ENCODE measurements around the gene ETV1. TPM values are rescaled to one million over a fixed set of nuclear protein-coding genes. Genes with fewer than 3 reads are reported as not detected.

Gene ETV1
- polyA plus RNA-seq, 1 experiment, result 5.4 TPM

- Histone ChIP-seq H3K27me3 (ENCODE audit: control insufficient read depth, insufficient read depth, low read length) (no peaks in the 10 kb centered on the region), H3K4me3 (ENCODE audit: low read depth, low read length) (no peak overlapping the region), H3K36me3 (ENCODE audit: control insufficient read depth, insufficient read depth, low read length) (no peaks in the 10 kb centered on the region)
- TF ChIP-seq, protein P1, sequence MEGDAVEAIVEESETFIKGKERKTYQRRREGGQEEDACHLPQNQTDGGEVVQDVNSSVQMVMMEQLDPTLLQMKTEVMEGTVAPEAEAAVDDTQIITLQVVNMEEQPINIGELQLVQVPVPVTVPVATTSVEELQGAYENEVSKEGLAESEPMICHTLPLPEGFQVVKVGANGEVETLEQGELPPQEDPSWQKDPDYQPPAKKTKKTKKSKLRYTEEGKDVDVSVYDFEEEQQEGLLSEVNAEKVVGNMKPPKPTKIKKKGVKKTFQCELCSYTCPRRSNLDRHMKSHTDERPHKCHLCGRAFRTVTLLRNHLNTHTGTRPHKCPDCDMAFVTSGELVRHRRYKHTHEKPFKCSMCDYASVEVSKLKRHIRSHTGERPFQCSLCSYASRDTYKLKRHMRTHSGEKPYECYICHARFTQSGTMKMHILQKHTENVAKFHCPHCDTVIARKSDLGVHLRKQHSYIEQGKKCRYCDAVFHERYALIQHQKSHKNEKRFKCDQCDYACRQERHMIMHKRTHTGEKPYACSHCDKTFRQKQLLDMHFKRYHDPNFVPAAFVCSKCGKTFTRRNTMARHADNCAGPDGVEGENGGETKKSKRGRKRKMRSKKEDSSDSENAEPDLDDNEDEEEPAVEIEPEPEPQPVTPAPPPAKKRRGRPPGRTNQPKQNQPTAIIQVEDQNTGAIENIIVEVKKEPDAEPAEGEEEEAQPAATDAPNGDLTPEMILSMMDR (IDR thresholded peaks at IDR 0.05; ENCODE audit: insufficient read depth, low read depth, low read length), result no peak
- ChIA-PET POLR2A (no interaction called here), CTCF (interaction anchor here (1.6 kb wide), 1 partner anchor 19 kb away, joined by 3 read pairs; no protein-coding TSS in a partner anchor)
- no peak for DNase-seq (ENCODE audit: low read depth)
These were observed 140.8 kb downstream of the ETV1 start for GRCh38 chr7:13848681-13849131.

- no peak for DNase-seq (ENCODE audit: low read depth)
- POLR2A ChIA-PET, result no interaction called here
- TF ChIP-seq, protein P1 (IDR thresholded peaks at IDR 0.05; ENCODE audit: insufficient read depth, low read depth, low read length), result no peak
These were observed 143.1 kb downstream of the ETV1 start for GRCh38 chr7:13846386-13846785.

DNA sequence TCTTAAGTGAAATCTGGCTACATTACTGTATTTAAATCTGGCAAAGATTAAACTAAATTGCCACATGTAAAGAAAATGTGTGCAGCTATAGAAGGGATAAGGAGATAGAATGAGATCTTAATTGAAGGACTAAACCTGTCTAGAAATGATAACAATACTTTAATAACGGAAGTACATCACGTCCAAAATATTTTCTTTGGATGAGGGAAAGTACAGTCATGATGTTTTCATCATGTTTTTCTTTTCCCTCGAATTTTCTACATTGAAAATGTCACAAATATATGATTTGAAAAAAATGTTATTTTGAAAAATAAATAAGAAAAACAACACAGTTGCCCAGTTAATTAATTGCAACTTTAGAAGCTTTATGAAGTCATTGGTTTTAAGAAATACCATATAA, 143.9 kb downstream of the ETV1 start:
- TF ChIP-seq, protein P1 (IDR thresholded peaks at IDR 0.05; ENCODE audit: insufficient read depth, low read depth, low read length), result no peak
- Histone ChIP-seq H3K4me3 (ENCODE audit: low read depth, low read length) (no peak overlapping the region), H3K27me3 (ENCODE audit: control insufficient read depth, insufficient read depth, low read length) (no peaks in the 10 kb centered on the region), H3K36me3 (ENCODE audit: control insufficient read depth, insufficient read depth, low read length) (no peaks in the 10 kb centered on the region)
- CTCF ChIA-PET, result no interaction called here
- DNase-seq (ENCODE audit: low read depth), result no peak
- POLR2A ChIA-PET, result no interaction called here

More at GRCh38 chr7:13846386-13846785, 143.1 kb downstream of the ETV1 start:
- H3K36me3 ChIP-seq (ENCODE audit: control insufficient read depth, insufficient read depth, low read length), result no peaks in the 10 kb centered on the region
- H3K4me3 ChIP-seq (ENCODE audit: low read depth, low read length), result no peak overlapping the region
- no peaks in the 10 kb centered on the region for H3K27me3 ChIP-seq (ENCODE audit: control insufficient read depth, insufficient read depth, low read length)
- CTCF ChIA-PET, result no interaction called here

GRCh38 chr7:13844954-13845353, 144.5 kb downstream of the ETV1 start:
- no peak for DNase-seq (ENCODE audit: low read depth)
- TF ChIP-seq, protein P1 (IDR thresholded peaks at IDR 0.05; ENCODE audit: insufficient read depth, low read depth, low read length), result no peak
- Histone ChIP-seq H3K27me3 (ENCODE audit: control insufficient read depth, insufficient read depth, low read length) (no peaks in the 10 kb centered on the region), H3K36me3 (ENCODE audit: control insufficient read depth, insufficient read depth, low read length) (no peaks in the 10 kb centered on the region), H3K4me3 (ENCODE audit: low read depth, low read length) (no peak overlapping the region)
- POLR2A ChIA-PET, result no interaction called here
- CTCF ChIA-PET, result no interaction called here

DNA sequence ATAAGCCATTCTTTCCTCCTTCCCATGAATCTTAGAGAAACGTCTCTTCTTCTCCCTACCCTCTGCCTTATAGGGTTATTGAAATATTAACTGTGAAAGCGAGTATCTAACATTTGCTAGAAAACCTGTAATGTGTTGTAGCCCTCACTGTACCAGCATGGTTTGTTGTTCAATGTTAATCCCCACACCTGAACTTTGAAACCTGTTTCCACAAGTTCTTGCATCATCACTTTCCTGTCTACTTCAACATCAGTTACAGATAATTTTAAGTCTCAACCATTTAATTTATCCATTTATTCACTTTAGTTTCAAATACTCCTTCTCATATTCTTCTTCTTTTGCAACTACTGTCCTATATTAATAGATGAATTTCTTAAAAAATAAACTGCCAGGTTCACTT, 148.2 kb downstream of the ETV1 start:
- H3K36me3 ChIP-seq (ENCODE audit: control insufficient read depth, insufficient read depth, low read length), result no peaks in the 10 kb centered on the region
- ChIA-PET CTCF (interaction anchor here (1.4 kb wide), 1 partner anchor 8 kb away, joined by 5 read pairs; no protein-coding TSS in a partner anchor), POLR2A (no interaction called here)
- DNase-seq (ENCODE audit: low read depth), result no peak
- no peak overlapping the region for H3K4me3 ChIP-seq (ENCODE audit: low read depth, low read length)
- H3K27me3 ChIP-seq (ENCODE audit: control insufficient read depth, insufficient read depth, low read length), result no peaks in the 10 kb centered on the region
- TF ChIP-seq, protein P1 (IDR thresholded peaks at IDR 0.05; ENCODE audit: insufficient read depth, low read depth, low read length), result no peak

Small RNA genes lying within 50 kb of the gene (small RNA-seq; reads per million reads assigned to genes)
- gene RF00019 (ENCODE audit: insufficient read length, low read depth, low replicate concordance), result not detected
